Heart left ventricle (tissue), 13 donors: ENCODE results near the gene VWA5A.

Experiments used
- POLR2A ChIP-seq, 2 donors: fragments of 450-650 bp; IDR thresholded peaks; one replicate each; pipeline ENCODE4 v1.6.1; 2017; ENCODE audit warnings: antibody characterized with exemption in 2 of 2, mild to moderate bottlenecking in 2 of 2, moderate library complexity in 2 of 2
- TF ChIP-seq, protein P1 (sequence below), 12 donors: fragments of 200-600 bp; sonication (generic) in 4 of 12; IDR thresholded peaks; one replicate each; pipeline versions ENCODE4 v1.5.0 to v1.8.0; 2018 to 2022; ENCODE audit warnings: antibody characterized with exemption in 12 of 12, mild to moderate bottlenecking in 5 of 12
- donor health status: ischemic (EF 13 %, LVEDD 7.1; RV severe dilation, severe dysfunction).
- donor health status: DM: no; HTN: yes; CAD: no.
- donor health status: DM: no; HTN: no; CAD: no.
- donor health status: ischemic (EF 25% LVEDD 6.9; RV normal size, moderate dysfunction).
- donor health status: ischemic (EF 25% LVEDD 5.7; RV mildly dilated, moderate dysfunction).
- donor health status: ischemic (EF 35%, LVEDD 5.7; RV mildly dilated, moderate dysfunction).
- donor health status: nonischemic (EF 11% LVEDD 7.7; RV severe dilation, severe dysfunction).
- donor health status: DM: yes; HTN: yes; CAD: no.
- donor health status: PGD.
- donor health status: ischemic (EF 29% LVEDD 5.4; RV normal size, mild dysfunction).
- donor health status: nonischemic (EF 23%, LVEDD 6.1; RV moderate dilation, normal function).

DNA sequence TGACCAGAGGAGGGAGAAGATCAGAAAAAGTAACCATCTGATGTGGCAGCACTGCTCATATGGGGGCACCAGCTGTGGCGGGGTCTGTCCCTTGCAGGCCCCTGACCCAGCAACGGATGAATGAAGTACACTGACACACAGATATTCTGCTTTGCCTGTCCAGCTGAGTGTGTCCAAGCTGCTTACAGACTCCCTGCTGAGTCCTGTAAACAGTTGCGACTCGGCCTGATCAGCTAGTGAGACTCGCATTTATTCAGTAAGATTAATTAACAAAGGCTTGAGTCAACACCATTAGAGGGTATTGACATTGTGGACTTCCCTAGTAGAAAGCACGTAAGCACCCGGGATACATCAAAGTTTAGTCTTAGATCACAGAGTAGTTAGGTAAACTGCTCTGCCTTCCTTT, 52.6 kb downstream of the VWA5A start:
- TF ChIP-seq, protein P1, sequence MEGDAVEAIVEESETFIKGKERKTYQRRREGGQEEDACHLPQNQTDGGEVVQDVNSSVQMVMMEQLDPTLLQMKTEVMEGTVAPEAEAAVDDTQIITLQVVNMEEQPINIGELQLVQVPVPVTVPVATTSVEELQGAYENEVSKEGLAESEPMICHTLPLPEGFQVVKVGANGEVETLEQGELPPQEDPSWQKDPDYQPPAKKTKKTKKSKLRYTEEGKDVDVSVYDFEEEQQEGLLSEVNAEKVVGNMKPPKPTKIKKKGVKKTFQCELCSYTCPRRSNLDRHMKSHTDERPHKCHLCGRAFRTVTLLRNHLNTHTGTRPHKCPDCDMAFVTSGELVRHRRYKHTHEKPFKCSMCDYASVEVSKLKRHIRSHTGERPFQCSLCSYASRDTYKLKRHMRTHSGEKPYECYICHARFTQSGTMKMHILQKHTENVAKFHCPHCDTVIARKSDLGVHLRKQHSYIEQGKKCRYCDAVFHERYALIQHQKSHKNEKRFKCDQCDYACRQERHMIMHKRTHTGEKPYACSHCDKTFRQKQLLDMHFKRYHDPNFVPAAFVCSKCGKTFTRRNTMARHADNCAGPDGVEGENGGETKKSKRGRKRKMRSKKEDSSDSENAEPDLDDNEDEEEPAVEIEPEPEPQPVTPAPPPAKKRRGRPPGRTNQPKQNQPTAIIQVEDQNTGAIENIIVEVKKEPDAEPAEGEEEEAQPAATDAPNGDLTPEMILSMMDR (IDR thresholded peaks at IDR 0.05), result no peak
- TF ChIP-seq POLR2A (IDR thresholded peaks at IDR 0.05), result no peak
